Purkinje cell (primary cell): ENCODE results near the gene RPL6. TPM values are rescaled to one million over a fixed set of nuclear protein-coding genes. Genes with fewer than 3 reads are reported as not detected.

Source experiments
- polyA plus RNA-seq: library from polyadenylated mRNA; unstranded; fragments of >200 nt; fragmentation: Nextera tagmentation; gene quantifications from 2 replicates; pipeline ENCODE4 v1.2.1, GENCODE V29; 2014

Gene RPL6
- 384 and 432 TPM in 2 replicates for polyA plus RNA-seq

DNA sequence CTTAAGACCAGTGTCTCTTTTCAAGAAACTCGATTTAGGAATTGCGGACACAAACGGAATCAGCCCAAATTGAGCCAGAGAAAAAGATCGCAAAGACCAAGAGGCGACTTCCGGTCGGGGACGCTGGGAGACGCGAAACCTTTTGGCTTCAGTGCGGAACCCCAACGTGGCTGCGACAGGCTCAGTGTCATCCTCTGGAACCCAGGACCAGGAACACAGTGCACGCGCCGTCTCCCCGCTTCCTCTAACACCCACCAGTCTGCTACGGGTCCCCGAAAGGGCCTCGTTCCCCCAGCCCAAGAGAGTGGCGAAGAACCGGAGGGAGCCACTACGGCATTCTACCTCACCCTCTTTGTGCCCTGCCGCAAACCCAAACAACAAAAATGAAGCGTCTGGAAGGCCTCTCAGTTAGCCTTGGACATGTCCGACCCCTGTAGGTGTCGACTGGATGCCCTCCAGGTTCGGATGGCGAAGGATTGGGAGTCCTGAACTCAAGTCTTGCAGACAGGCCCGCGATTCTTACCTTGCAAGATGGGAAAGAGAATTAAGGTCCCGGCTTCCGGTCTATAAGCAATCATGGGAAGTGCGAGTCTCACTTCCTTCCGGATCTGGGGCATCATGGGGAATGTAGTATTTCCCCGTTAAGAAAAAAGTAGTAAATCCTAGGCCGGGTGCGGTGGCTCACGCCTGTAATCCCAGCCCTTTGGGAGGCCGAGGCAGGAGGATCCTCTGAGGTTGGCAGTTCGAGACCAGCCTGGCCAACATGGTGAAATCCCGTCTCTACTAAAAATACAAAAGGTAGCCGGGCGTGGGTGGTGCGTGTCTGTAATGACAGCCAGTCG lies at the start of gene RPL6:
RPL6 (minus strand) TSS at position 542 of the 842 bp plus-strand sequence. CDS start 949 bp downstream, outside the sequence.

DNA sequence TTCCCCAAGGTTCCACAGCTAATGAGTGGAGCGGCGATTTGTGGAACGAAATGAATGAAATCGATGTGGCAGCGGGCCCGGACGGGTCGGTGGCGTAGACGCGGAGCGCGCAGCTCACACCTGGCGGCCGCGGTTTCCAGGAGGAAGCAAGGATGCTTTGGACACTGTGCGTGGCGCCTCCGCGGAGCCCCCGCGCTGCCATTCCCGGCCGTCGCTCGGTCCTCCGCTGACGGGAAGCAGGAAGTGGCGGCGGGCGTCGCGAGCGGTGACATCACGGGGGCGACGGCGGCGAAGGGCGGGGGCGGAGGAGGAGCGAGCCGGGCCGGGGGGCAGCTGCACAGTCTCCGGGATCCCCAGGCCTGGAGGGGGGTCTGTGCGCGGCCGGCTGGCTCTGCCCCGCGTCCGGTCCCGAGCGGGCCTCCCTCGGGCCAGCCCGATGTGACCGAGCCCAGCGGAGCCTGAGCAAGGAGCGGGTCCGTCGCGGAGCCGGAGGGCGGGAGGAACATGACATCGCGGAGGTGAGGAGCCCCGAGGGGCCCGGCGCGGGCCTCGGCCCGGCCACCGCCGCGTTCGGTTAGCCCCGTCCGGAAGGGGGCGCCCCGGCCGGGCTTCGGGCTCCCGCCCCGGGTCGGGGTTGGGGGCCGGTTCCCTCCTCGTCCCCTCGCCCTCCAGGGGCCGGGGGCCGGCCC lies 9.3 kb upstream of the RPL6 start, which contains the start of gene PTPN11:
PTPN11 (plus strand) TSS at position 340 of the 689 bp plus-strand sequence; CDS start at position 505, 165 bp downstream.

DNA sequence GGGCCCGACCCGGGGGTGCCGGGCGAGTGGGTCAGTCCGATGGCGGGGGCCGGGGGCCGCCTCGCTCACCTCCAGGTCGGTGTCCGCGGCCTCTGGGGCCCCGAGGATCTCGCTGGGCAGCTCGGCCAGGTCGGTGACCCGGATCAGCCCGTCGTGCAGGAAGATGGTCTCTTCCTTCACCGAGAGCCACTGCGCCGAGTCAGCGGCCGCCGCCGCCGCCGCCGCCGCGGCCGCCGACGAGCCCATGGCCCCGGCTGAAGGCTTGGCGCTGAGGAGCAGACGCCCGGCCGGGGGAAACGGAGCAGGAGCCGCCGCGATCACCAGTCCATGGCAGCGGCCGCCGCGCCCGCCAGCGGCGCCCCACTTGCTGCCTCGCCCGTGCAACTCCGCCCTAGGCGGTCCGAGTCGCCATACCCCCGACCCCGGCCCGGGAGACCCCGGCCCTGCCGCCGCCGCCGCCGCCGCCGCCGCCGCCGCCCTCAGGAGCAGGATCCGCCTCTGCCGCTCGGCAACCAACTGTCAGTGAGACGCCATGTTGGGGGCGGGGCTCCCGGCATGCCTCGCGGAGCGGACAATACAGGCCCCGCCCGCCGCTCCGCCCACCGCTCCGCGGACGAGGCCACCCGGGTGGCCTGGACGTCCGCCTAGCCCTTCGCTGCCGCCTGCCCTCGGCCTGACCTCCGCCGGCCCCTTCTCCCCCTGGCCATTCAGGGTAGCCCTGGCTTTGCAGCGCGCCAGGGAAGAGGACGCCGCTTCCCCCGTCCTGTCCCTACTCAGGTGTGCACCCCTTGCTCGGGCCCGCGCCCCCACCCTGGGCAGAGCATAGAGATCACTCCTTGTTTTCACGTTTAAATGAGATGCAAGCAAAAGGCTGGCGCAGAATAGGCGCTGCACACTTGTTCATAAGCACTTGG lies 27.3 kb downstream of the RPL6 start, which contains the start of gene HECTD4:
HECTD4 (minus strand) TSS at position 549 of the 914 bp plus-strand sequence; CDS start at position 246, 303 bp downstream.

Other genes starting within 250 kb of the RPL6 start
- 67.2 and 84.2 TPM in 2 replicates for gene HECTD4, start 27.2 kb downstream of the RPL6 start, polyA plus RNA-seq
- 40.7 and 53.7 TPM in 2 replicates for gene PTPN11, start 9.3 kb upstream of the RPL6 start, polyA plus RNA-seq